IPS DF 4.7 (cell line): Measurements from ENCODE around the gene WFIKKN1.

Experiments used
- DNase-seq: peaks from one replicate; pipeline ENCODE4 v3.0.0-alpha.2; 2013; ENCODE audit warnings: low spot score; ENCODE audit errors: extremely low read depth

WFIKKN1 gene

GRCh38 chr16:683396-684070, 52.7 kb downstream of the WFIKKN1 start:
- DNase-seq, result no peak
